ENCODE data around the gene PARP2. TPM values are rescaled to one million over a fixed set of nuclear protein-coding genes. Genes with fewer than 3 reads are reported as not detected.

The PARP2 gene
- total RNA-seq = 10 to 100 TPM; 31.1 to 39.5 TPM

DNA sequence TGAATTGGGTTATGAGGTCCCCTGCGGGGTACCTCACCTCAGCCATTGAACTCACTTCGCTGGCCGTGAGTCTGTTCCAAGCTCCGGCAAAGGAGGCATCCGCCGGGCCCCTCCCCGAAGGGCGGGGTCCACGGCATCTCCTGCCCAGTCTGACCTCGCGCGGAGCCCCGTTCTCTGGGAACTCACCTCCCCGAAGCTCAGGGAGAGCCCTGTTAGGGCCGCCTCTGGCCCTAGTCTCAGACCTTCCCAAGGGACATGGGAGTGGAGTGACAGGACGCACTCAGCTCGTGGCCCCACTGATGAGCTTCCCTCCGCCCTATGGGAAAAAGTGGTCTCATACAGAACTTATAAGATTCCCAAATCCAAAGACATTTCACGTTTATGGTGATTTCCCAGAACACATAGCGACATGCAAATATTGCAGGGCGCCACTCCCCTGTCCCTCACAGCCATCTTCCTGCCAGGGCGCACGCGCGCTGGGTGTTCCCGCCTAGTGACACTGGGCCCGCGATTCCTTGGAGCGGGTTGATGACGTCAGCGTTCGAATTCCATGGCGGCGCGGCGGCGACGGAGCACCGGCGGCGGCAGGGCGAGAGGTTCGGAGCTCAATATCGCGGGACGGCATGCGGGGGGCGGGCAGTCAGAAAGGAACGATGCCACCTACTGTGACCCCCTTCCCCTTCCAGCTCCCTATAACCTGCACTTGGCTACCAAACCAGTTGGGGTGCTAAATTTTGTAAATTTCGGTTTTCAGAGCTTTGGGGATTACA is at the start of gene PARP2:
Gene PARP2 (plus strand): TSS at position 544 of the 770 bp plus-strand sequence. CDS start 7 bp downstream, at position 551.
- ATAC-seq (replicated peaks in 1 of 2) (peak; percentile 92 to 95), DNase-seq (peak; percentile 94 to 96)
- H3K9me3 Mint-ChIP-seq = no peaks in the 10 kb centered on the region
- peaks cover 21% of the 10 kb centered on the region for H3K4me1 Mint-ChIP-seq (ENCODE audit: low read depth)
- H3K27ac Mint-ChIP-seq = peak within 1 kb of the TSS; percentile 88
- no peaks in the 10 kb centered on the region for H3K27me3 Mint-ChIP-seq (ENCODE audit: low read depth)
- H3K4me3 Mint-ChIP-seq = peak within 1 kb of the TSS; percentile 84 to 87
- peaks cover 4 to 18% of the 10 kb centered on the region in 2 donors for H3K36me3 Mint-ChIP-seq (ENCODE audit: insufficient read depth in 2 of 2)

DNA sequence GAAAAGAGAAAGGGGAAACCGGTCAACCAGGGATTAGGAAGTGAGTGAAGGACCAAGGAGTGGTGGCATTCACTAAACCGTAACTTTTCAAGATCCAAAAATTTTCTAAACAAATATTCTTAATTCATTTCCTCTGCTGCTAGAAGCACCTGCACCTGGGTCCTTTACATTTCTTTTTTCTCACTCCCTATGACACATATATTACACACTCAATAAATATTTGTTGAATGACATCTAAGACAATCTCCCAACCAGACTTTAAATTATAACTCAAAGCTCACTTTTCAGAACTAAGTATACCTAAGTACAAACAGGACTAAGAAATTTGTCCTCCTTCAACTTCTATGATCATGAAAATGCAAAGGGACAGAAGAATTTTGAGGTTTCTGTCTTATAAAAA is 48.8 kb upstream of the PARP2 start:
- Mint-ChIP-seq H3K36me3 (ENCODE audit: insufficient read depth in 2 of 2) (peaks cover 4 to 19% of the 10 kb centered on the region in 2 donors), H3K27ac (peak overlapping the region; percentile 64), H3K27me3 (ENCODE audit: low read depth) (no peaks in the 10 kb centered on the region), H3K4me1 (ENCODE audit: low read depth) (peaks cover 7% of the 10 kb centered on the region), H3K4me3 (no peak overlapping the region), H3K9me3 (no peaks in the 10 kb centered on the region)
- ATAC-seq (replicated peaks in 1 of 2) = no peak
- no peak for DNase-seq

GRCh38 chr14:20295067-20295466 is 48.4 kb upstream of the PARP2 start:
- H3K4me3 Mint-ChIP-seq = no peak overlapping the region
- H3K27ac Mint-ChIP-seq = peak overlapping the region; percentile 64
- H3K9me3 Mint-ChIP-seq = no peaks in the 10 kb centered on the region
- H3K4me1 Mint-ChIP-seq (ENCODE audit: low read depth) = peaks cover 7% of the 10 kb centered on the region
- H3K27me3 Mint-ChIP-seq (ENCODE audit: low read depth) = no peaks in the 10 kb centered on the region
- DNase-seq (no peak), ATAC-seq (replicated peaks in 1 of 2) (peak; percentile 20 to 55)
- peaks cover 4 to 17% of the 10 kb centered on the region in 2 donors for H3K36me3 Mint-ChIP-seq (ENCODE audit: insufficient read depth in 2 of 2)

DNA sequence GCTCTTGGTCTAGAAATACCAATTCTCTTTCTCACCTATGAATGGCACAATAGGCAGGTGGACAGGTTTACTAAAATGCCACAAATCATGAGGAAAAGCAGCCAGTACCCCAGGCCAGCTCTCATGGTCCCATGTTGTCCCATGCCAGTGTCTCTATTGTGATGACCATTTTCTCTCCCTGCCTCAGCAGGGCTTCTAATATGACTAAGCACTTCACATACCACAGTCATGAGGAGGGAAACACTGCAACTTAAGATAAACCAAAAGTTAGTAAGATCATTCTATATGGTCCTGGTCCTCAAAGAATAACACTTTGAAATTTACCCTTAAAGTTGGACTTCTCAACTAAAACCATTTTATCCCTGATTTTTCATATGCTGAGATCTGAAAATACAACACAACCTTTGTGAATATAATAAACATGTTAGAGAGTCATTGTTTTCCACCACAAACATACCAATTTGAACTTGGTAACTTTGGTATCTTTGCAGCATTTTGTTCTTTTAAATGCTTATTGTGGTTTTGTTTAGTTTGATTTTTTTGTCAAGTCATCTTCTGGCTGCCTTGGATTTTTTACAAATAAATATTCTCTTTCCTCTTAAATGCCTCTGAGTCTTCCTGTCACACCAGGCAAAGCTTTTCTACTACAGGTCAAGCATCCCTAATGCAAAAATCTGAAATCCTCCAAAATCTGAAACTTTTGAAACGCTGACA is 41.2 kb upstream of the PARP2 start:
- no peak overlapping the region for H3K27ac Mint-ChIP-seq

GRCh38 chr14:20305265-20306078 is 38.0 kb upstream of the PARP2 start, which contains the start of gene TTC5:
Gene TTC5, minus strand, starts transcription at chr14:20305951. Its CDS starts 14 bp downstream, at chr14:20305937.
- no peaks in the 10 kb centered on the region for H3K27me3 Mint-ChIP-seq (ENCODE audit: low read depth)
- DNase-seq = peak; percentile 88 to 90

More for the DNA sequence above, 41.2 kb upstream of the PARP2 start:
- H3K27me3 Mint-ChIP-seq (ENCODE audit: low read depth) = no peaks in the 10 kb centered on the region
- peak overlapping the region in 1 of 2 donors; percentile 26 for H3K4me3 Mint-ChIP-seq
- no peaks in the 10 kb centered on the region for H3K9me3 Mint-ChIP-seq
- DNase-seq (no peak), ATAC-seq (replicated peaks in 1 of 2) (peak; percentile 28 to 58)
- peaks cover 29% of the 10 kb centered on the region for H3K4me1 Mint-ChIP-seq (ENCODE audit: low read depth)
- peaks cover 3 to 8% of the 10 kb centered on the region in 2 donors for H3K36me3 Mint-ChIP-seq (ENCODE audit: insufficient read depth in 2 of 2)

DNA sequence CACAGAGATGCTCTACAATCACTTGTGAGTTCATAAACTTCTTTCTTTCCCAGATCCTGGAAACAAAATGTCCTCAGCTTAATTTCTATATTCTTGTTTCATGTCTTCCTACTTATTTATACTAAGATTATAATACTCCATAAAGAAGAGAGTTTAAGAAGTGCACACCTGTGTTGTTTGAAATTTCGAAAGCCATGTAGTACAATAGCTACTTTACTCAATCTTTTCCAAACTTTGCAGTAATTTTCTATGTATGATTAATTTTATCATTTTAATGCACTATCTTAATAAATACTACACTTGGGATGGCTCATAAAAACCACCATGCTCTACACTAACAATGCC is 37.4 kb upstream of the PARP2 start:
- no peaks in the 10 kb centered on the region for H3K27me3 Mint-ChIP-seq (ENCODE audit: low read depth)
- DNase-seq = no peak

More at GRCh38 chr14:20305265-20306078, 38.0 kb upstream of the PARP2 start, which contains the start of gene TTC5:
- peak; percentile 94 to 95 for ATAC-seq (replicated peaks in 1 of 2)
- Mint-ChIP-seq H3K36me3 (ENCODE audit: insufficient read depth in 2 of 2) (peaks cover 1 to 6% of the 10 kb centered on the region in 2 donors), H3K9me3 (no peaks in the 10 kb centered on the region), H3K4me1 (ENCODE audit: low read depth) (peaks cover 29% of the 10 kb centered on the region), H3K4me3 (peak within 1 kb of the TSS; percentile 83 to 95), H3K27ac (peak within 1 kb of the TSS; percentile 26)

GRCh38 chr14:20314026-20314425 is 29.4 kb upstream of the PARP2 start:
- Mint-ChIP-seq H3K4me3 (no peak overlapping the region), H3K4me1 (ENCODE audit: low read depth) (no peaks in the 10 kb centered on the region), H3K36me3 (ENCODE audit: insufficient read depth in 2 of 2) (peaks cover 0 to 25% of the 10 kb centered on the region in 2 donors), H3K27ac (no peak overlapping the region), H3K9me3 (no peaks in the 10 kb centered on the region), H3K27me3 (ENCODE audit: low read depth) (no peaks in the 10 kb centered on the region)
- ATAC-seq (replicated peaks in 1 of 2) (no peak), DNase-seq (no peak)

More for the DNA sequence above, 37.4 kb upstream of the PARP2 start:
- Mint-ChIP-seq H3K9me3 (no peaks in the 10 kb centered on the region), H3K36me3 (ENCODE audit: insufficient read depth in 2 of 2) (peaks cover 1 to 4% of the 10 kb centered on the region in 2 donors), H3K27ac (peak overlapping the region; percentile 12), H3K4me1 (ENCODE audit: low read depth) (peaks cover 29% of the 10 kb centered on the region), H3K4me3 (peak overlapping the region; percentile 83 to 95)
- ATAC-seq (replicated peaks in 1 of 2) = peak; percentile 7 to 17

DNA sequence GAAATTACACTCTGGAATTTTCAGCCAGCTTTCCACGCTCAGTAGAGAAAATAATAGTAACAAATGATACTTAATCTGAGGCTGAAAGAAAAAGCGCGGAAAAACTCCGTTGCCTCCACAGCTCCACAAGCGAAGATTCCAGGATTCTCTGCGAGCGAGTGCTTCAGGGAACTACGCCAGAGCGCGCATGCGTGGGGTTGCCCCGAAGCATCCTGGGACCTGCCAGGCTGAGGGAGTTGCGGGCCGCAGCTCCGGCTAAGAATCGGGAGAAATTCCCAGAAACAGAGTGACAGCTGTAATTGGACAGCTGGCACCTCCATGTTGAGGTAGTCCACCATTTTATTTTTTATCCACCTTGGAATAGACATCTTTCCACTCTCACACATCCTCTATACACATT is 25.7 kb upstream of the PARP2 start:
- Mint-ChIP-seq H3K4me1 (ENCODE audit: low read depth) (no peaks in the 10 kb centered on the region), H3K27me3 (ENCODE audit: low read depth) (no peaks in the 10 kb centered on the region), H3K36me3 (ENCODE audit: insufficient read depth in 2 of 2) (peaks cover 0 to 22% of the 10 kb centered on the region in 2 donors), H3K27ac (no peak overlapping the region), H3K4me3 (no peak overlapping the region), H3K9me3 (no peaks in the 10 kb centered on the region)
- ATAC-seq (replicated peaks in 1 of 2) (no peak), DNase-seq (no peak)

GRCh38 chr14:20327005-20327869 is 16.2 kb upstream of the PARP2 start:
- H3K36me3 Mint-ChIP-seq (ENCODE audit: insufficient read depth in 2 of 2) = peaks cover 1 to 12% of the 10 kb centered on the region in 2 donors
- peak overlapping the region; percentile 80 for H3K27ac Mint-ChIP-seq
- H3K4me1 Mint-ChIP-seq (ENCODE audit: low read depth) = peaks cover 51% of the 10 kb centered on the region
- ATAC-seq (replicated peaks in 1 of 2) (peak; percentile 38 to 41), DNase-seq (peak in 1 of 2 donors; percentile 27)
- peak overlapping the region; percentile 2 to 73 for H3K4me3 Mint-ChIP-seq
- no peaks in the 10 kb centered on the region for H3K27me3 Mint-ChIP-seq (ENCODE audit: low read depth)
- no peaks in the 10 kb centered on the region for H3K9me3 Mint-ChIP-seq

- Mint-ChIP-seq H3K4me3 (peak overlapping the region in 1 of 2 donors; percentile 6), H3K36me3 (ENCODE audit: insufficient read depth in 2 of 2) (peaks cover 1 to 12% of the 10 kb centered on the region in 2 donors), H3K9me3 (no peaks in the 10 kb centered on the region), H3K27ac (peak overlapping the region; percentile 7), H3K4me1 (ENCODE audit: low read depth) (peaks cover 61% of the 10 kb centered on the region), H3K27me3 (ENCODE audit: low read depth) (no peaks in the 10 kb centered on the region)
- DNase-seq (no peak), ATAC-seq (replicated peaks in 1 of 2) (no peak)
Measured at GRCh38 chr14:20328705-20329104, 14.7 kb upstream of the PARP2 start.

GRCh38 chr14:20329355-20329754 is 14.1 kb upstream of the PARP2 start:
- ATAC-seq (replicated peaks in 1 of 2) = no peak
- peak overlapping the region; percentile 8 for H3K27ac Mint-ChIP-seq
- no peaks in the 10 kb centered on the region for H3K9me3 Mint-ChIP-seq
- peaks cover 66% of the 10 kb centered on the region for H3K4me1 Mint-ChIP-seq (ENCODE audit: low read depth)
- H3K27me3 Mint-ChIP-seq (ENCODE audit: low read depth) = no peaks in the 10 kb centered on the region
- H3K36me3 Mint-ChIP-seq (ENCODE audit: insufficient read depth in 2 of 2) = peaks cover 1 to 11% of the 10 kb centered on the region in 2 donors
- no peak for DNase-seq
- peak overlapping the region in 1 of 2 donors; percentile 8 for H3K4me3 Mint-ChIP-seq

Data from activated T-cell treated with anti-CD3 and anti-CD28 coated beads, Interleukin-2, amount 50 U/mL, for 72 hours (primary cell).